ENCODE results near the gene SIGMAR1. TPM values are rescaled to one million over a fixed set of nuclear protein-coding genes. Genes with fewer than 3 reads are reported as not detected.

SIGMAR1 gene
- total RNA-seq, 4 donors from 2014 or later, result 63.5 to 138 (median 111) TPM

- Histone ChIP-seq H3K27me3 (no peaks in the 10 kb centered on the region), H3K4me3 (no peak overlapping the region), H3K9me3 (no peaks in the 10 kb centered on the region), H3K36me3 (peaks cover 0 to 25% (median 0%) of the 10 kb centered on the region in 3 donors), H3K27ac (no peak overlapping the region), H3K4me1 (peaks cover 4 to 46% (median 18%) of the 10 kb centered on the region in 4 donors)
- no peak for DNase-seq
- no peak for TF ChIP-seq POLR2A (IDR thresholded peaks at IDR 0.05)
- TF ChIP-seq, protein P1, sequence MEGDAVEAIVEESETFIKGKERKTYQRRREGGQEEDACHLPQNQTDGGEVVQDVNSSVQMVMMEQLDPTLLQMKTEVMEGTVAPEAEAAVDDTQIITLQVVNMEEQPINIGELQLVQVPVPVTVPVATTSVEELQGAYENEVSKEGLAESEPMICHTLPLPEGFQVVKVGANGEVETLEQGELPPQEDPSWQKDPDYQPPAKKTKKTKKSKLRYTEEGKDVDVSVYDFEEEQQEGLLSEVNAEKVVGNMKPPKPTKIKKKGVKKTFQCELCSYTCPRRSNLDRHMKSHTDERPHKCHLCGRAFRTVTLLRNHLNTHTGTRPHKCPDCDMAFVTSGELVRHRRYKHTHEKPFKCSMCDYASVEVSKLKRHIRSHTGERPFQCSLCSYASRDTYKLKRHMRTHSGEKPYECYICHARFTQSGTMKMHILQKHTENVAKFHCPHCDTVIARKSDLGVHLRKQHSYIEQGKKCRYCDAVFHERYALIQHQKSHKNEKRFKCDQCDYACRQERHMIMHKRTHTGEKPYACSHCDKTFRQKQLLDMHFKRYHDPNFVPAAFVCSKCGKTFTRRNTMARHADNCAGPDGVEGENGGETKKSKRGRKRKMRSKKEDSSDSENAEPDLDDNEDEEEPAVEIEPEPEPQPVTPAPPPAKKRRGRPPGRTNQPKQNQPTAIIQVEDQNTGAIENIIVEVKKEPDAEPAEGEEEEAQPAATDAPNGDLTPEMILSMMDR (IDR thresholded peaks at IDR 0.05), result no peak
Observed at GRCh38 chr9:34648673-34649072, 11.1 kb upstream of the SIGMAR1 start.

DNA sequence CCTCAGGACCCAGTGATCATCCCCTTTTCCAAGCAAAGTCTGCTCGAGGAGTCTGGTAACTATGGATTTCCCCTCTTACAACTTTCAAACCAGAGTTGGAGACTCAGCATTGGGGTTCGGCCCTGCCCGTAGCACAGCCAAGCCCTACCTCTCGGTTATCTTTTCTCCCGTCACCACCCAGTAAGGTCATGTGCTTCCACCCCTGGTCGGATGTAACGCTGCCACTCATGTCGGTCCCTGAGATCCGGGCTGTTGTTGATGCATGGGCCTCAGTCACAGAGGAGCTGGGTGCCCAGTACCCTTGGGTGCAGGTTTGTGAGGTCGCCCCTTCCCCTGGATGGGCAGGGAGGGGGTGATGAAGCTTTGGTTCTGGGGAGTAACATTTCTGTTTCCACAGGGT, 10.1 kb upstream of the SIGMAR1 start:
- no peaks in the 10 kb centered on the region for H3K27me3 ChIP-seq
- TF ChIP-seq, protein P1 (IDR thresholded peaks at IDR 0.05), result no peak
- TF ChIP-seq POLR2A (IDR thresholded peaks at IDR 0.05), result no peak
- H3K4me1 ChIP-seq, result peaks cover 4 to 36% (median 15%) of the 10 kb centered on the region in 4 donors
- H3K36me3 ChIP-seq, result peaks cover 0 to 25% (median 0%) of the 10 kb centered on the region in 3 donors
- H3K4me3 ChIP-seq, result peak overlapping the region; percentile 69 to 83 (median 78)
- peak overlapping the region; percentile 75 to 94 (median 88) for H3K27ac ChIP-seq
- H3K9me3 ChIP-seq, result no peaks in the 10 kb centered on the region
- no peak for DNase-seq

DNA sequence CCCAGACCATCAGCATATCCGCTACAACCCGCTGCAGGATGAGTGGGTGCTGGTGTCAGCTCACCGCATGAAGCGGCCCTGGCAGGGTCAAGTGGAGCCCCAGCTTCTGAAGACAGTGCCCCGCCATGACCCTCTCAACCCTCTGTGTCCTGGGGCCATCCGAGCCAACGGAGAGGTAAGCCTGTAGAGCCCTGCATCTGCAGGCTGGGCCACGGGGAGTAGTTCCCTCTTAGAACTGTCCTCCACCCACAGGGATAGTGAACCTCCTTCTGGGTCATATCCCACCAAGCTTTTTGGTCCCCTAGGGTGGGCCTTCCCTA, 9.5 kb upstream of the SIGMAR1 start:
- TF ChIP-seq, protein P1 (IDR thresholded peaks at IDR 0.05), result no peak
- no peak for TF ChIP-seq POLR2A (IDR thresholded peaks at IDR 0.05)
- peaks cover 0 to 25% (median 0%) of the 10 kb centered on the region in 3 donors for H3K36me3 ChIP-seq
- no peaks in the 10 kb centered on the region for H3K27me3 ChIP-seq
- peaks cover 0 to 30% (median 14%) of the 10 kb centered on the region in 4 donors for H3K4me1 ChIP-seq
- no peaks in the 10 kb centered on the region for H3K9me3 ChIP-seq
- peak overlapping the region; percentile 75 to 94 (median 88) for H3K27ac ChIP-seq
- DNase-seq, result no peak
- H3K4me3 ChIP-seq, result peak overlapping the region; percentile 69 to 83 (median 78)

DNA sequence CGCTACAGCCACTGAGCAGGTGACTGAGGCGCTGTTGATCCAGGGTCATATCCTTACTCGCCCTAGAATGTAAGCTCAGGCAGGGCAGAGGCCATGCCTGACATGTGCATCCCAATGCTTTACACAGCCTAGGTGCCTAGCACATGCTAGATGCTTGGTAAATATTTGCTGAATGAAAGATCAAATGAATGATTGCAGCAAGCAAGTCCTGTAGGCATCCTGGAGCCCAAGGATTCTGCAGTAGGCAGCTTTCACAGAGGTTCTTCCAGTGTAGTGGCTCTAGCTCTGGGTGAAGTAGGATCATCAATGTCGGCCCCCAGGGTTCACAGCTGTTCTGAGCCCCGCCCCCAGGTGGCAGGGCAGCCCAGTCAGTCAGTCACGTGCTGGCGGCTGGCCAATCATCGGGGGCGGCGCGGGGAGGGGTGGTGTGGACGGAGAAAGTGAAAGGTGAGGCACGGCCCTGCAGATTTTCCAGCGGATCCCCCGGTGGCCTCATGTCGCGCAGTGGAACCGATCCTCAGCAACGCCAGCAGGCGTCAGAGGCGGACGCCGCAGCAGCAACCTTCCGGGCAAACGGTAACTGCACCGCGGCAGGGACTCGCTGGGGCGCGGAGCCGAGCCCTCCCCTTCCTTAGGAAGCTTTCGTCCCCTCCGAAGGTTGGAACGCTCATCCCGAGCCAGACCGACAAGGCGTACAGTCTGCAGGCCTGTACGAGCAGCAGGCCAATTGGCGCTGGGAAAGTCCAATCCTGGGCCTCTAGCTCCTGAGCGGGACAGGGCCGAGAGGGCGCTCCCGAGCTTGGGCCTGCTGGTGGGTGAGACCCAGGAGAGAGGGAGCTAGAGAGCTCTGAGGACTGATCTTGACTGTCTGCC, 8.9 kb upstream of the SIGMAR1 start, which contains the start of gene GALT:
GALT (plus strand) TSS at position 465 of the 873 bp plus-strand sequence; CDS start at position 495, 30 bp downstream.
- Histone ChIP-seq H3K27me3 (no peaks in the 10 kb centered on the region), H3K36me3 (peaks cover 0 to 25% (median 0%) of the 10 kb centered on the region in 3 donors), H3K4me3 (peak within 1 kb of the TSS; percentile 69 to 83 (median 78)), H3K4me1 (peaks cover 0 to 28% (median 14%) of the 10 kb centered on the region in 4 donors), H3K9me3 (no peaks in the 10 kb centered on the region), H3K27ac (peak within 1 kb of the TSS; percentile 75 to 94 (median 88))
- peak; percentile 99 to 100 (median 99) for DNase-seq
- TF ChIP-seq, protein P1 (IDR thresholded peaks at IDR 0.05), result peak in 4 of 6 experiments; percentile 1 to 54 (median 26)
- peak; percentile 65 to 77 for TF ChIP-seq POLR2A (IDR thresholded peaks at IDR 0.05)

DNA sequence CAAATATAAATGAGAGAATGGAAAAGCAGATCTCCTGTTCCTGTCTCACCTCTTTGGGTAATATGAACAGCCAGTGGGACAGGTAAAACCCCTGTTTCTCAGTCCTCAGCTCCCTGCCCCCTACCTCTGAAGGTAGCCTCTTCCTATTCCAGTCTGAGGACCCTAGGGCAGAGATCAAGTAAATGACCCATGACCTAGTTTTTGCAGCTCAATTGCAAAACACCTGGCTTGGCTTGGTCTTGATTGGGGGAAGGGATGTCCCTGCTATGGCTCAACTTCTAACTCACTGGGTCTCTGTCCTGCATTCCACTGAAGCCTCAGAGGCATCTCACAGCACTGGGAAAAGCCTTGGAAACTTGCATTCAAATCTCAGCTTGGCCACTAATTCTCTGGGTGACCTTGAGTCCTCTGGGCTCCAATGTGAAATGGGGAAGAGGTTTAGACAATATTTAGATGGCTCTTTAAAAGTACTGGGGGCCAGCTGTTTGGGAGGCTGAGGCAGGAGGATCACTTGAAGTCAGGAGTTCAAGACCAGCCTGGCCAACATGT, 7.3 kb upstream of the SIGMAR1 start:
- Histone ChIP-seq H3K4me3 (no peak overlapping the region), H3K9me3 (no peaks in the 10 kb centered on the region), H3K27me3 (no peaks in the 10 kb centered on the region), H3K27ac (peak overlapping the region in 1 of 4 donors; percentile 45), H3K36me3 (peaks cover 0 to 18% (median 0%) of the 10 kb centered on the region in 3 donors), H3K4me1 (peaks cover 0 to 22% (median 14%) of the 10 kb centered on the region in 4 donors)
- TF ChIP-seq, protein P1 (IDR thresholded peaks at IDR 0.05), result no peak
- TF ChIP-seq POLR2A (IDR thresholded peaks at IDR 0.05), result no peak
- no peak for DNase-seq
